Measurements from ENCODE around the gene CARS1.

The CARS1 gene

GRCh38 chr11:2990617-2991451 lies 66.4 kb downstream of the CARS1 start:
- no peak for DNase-seq

GRCh38 chr11:2989551-2989950 lies 67.7 kb downstream of the CARS1 start:
- no peak for DNase-seq

- DNase-seq: no peak
These were observed 68.2 kb downstream of the CARS1 start for GRCh38 chr11:2989006-2989405.

- DNase-seq: no peak
These were observed 69.1 kb downstream of the CARS1 start for GRCh38 chr11:2987881-2988861.

- no peak for DNase-seq
These were observed 73.3 kb downstream of the CARS1 start for GRCh38 chr11:2983908-2984307.

- DNase-seq: no peak
These were observed 75.0 kb downstream of the CARS1 start for GRCh38 chr11:2982214-2982613.

- no peak for DNase-seq
These were observed 76.1 kb downstream of the CARS1 start for GRCh38 chr11:2981130-2981529.

- DNase-seq: no peak
These were observed 76.9 kb downstream of the CARS1 start for GRCh38 chr11:2980168-2980840.

- DNase-seq: no peak
These were observed 80.1 kb downstream of the CARS1 start for GRCh38 chr11:2977113-2977512.

GRCh38 chr11:2976294-2977063 lies 80.7 kb downstream of the CARS1 start:
- no peak for DNase-seq

- no peak for DNase-seq
These were observed 81.6 kb downstream of the CARS1 start for GRCh38 chr11:2975594-2975993.

GRCh38 chr11:2974272-2974671 lies 83.0 kb downstream of the CARS1 start:
- no peak for DNase-seq

GRCh38 chr11:2968341-2968900 lies 88.8 kb downstream of the CARS1 start:
- DNase-seq: no peak

- DNase-seq: no peak
These were observed 92.4 kb downstream of the CARS1 start for GRCh38 chr11:2964782-2965181.

GRCh38 chr11:2963761-2964160 lies 93.5 kb downstream of the CARS1 start:
- DNase-seq: no peak

- DNase-seq: no peak
These were observed 94.0 kb downstream of the CARS1 start for GRCh38 chr11:2963112-2963754.

GRCh38 chr11:2961080-2961479 lies 96.1 kb downstream of the CARS1 start:
- DNase-seq: no peak

GRCh38 chr11:2960139-2960538 lies 97.1 kb downstream of the CARS1 start:
- no peak for DNase-seq

GRCh38 chr11:2958251-2958650 lies 99.0 kb downstream of the CARS1 start:
- DNase-seq: no peak

- no peak for DNase-seq
These were observed 101.2 kb downstream of the CARS1 start for GRCh38 chr11:2955906-2956476.

GRCh38 chr11:2954263-2954662 lies 103.0 kb downstream of the CARS1 start:
- no peak for DNase-seq
